GM23338 (cell line): ENCODE measurements around the gene HELT. TPM values are rescaled to one million over a fixed set of nuclear protein-coding genes. Genes with fewer than 3 reads are reported as not detected.
A peak's percentile ranks its signal among the peaks of the same experiment; 100 is the strongest.

Source experiments
- ATAC-seq: fragments of 200-7000 bp; cut with Tn5 transposase; 3 replicates; pipeline ENCODE4 v1.9.1; 2020
- DNase-seq: peaks from one replicate; pipeline ENCODE4 v3.0.0-alpha.2; 2015; ENCODE audit warnings: low spot score
- H2AFZ ChIP-seq: fragments of 200-600 bp; sonication (generic); 2 replicates; pipeline ENCODE4 v1.8.0; 2016; ENCODE audit warnings: antibody characterized with exemption, mild to moderate bottlenecking, moderate library complexity
- H3F3A ChIP-seq: fragments of 200-600 bp; sonication (generic); replicated peaks from 2 replicates; pipeline ENCODE4 v1.8.0; 2017; ENCODE audit warnings: antibody characterized with exemption, mixed run types, low read depth
- H3K27ac ChIP-seq: fragments of 200-600 bp; sonication (generic); 2 replicates; pipeline ENCODE4 v1.6.1; 2016; ENCODE audit warnings: low read depth
- H3K27me3 ChIP-seq: fragments of 200-600 bp; sonication (generic); 2 replicates; pipeline ENCODE4 v1.8.0; 2016; ENCODE audit warnings: mild to moderate bottlenecking, mixed run types, moderate library complexity; ENCODE audit not compliant: insufficient read depth
- H3K36me3 ChIP-seq: fragments of 200-600 bp; sonication (generic); 2 replicates; pipeline ENCODE4 v1.8.0; 2016; ENCODE audit warnings: mild to moderate bottlenecking; ENCODE audit not compliant: insufficient read depth
- H3K4me1 ChIP-seq: fragments of 200-600 bp; sonication (generic); 2 replicates; pipeline ENCODE4 v1.8.0; 2016; ENCODE audit warnings: mild to moderate bottlenecking, moderate library complexity; ENCODE audit not compliant: insufficient read depth
- H3K4me2 ChIP-seq: fragments of 200-600 bp; sonication (generic); 2 replicates; pipeline ENCODE4 v1.7.1; 2017; ENCODE audit warnings: mixed run types
- H3K4me3 ChIP-seq: fragments of 200-600 bp; sonication (generic); 2 replicates; pipeline ENCODE4 v1.6.1; 2016; ENCODE audit warnings: mixed run types
- H3K79me2 ChIP-seq: fragments of 200-600 bp; sonication (generic); replicated peaks from 2 replicates; pipeline ENCODE4 v1.8.0; 2017; ENCODE audit warnings: mild to moderate bottlenecking; ENCODE audit not compliant: insufficient read depth
- H3K9me2 ChIP-seq: fragments of 200-600 bp; sonication (generic); 2 replicates; pipeline ENCODE4 v1.8.0; 2017; ENCODE audit not compliant: insufficient read depth
- H4K20me1 ChIP-seq: fragments of 200-600 bp; sonication (generic); replicated peaks from 2 replicates; pipeline ENCODE4 v1.8.0; 2017; ENCODE audit warnings: mild to moderate bottlenecking; ENCODE audit not compliant: insufficient read depth
- H3K27ac Mint-ChIP-seq: 2 replicates; pipeline ENCODE4 v1.8.0; 2020; ENCODE audit warnings: inconsistent platforms, mild to moderate bottlenecking, moderate library complexity, mixed read lengths
- H3K27me3 Mint-ChIP-seq: 3 replicates; pipeline ENCODE4 v1.8.0; 2022; ENCODE audit warnings: low read depth, mild to moderate bottlenecking, moderate library complexity, mixed read lengths, inconsistent platforms; ENCODE audit not compliant: insufficient read depth, poor library complexity
- H3K36me3 Mint-ChIP-seq: 3 replicates; pipeline ENCODE4 v1.8.0; 2021; ENCODE audit warnings: low read depth, mild to moderate bottlenecking, inconsistent platforms, moderate library complexity, mixed read lengths
- H3K4me1 Mint-ChIP-seq: 3 replicates; pipeline ENCODE4 v1.8.0; 2020; ENCODE audit warnings: mild to moderate bottlenecking, inconsistent platforms, mixed read lengths
- H3K4me3 Mint-ChIP-seq: 3 replicates; pipeline ENCODE4 v1.8.0; 2021; ENCODE audit warnings: moderate library complexity, mild to moderate bottlenecking, inconsistent platforms, mixed read lengths
- H3K9me3 Mint-ChIP-seq: 3 replicates; pipeline ENCODE4 v1.8.0; 2020; ENCODE audit warnings: moderate library complexity, mild to moderate bottlenecking, inconsistent platforms, mixed read lengths
- CREB1 ChIP-seq: fragments of 250-450 bp; sonication (Bioruptor Pico); IDR thresholded peaks from 2 replicates; pipeline ENCODE4 v1.5.0; 2020; ENCODE audit warnings: low read depth, mild to moderate bottlenecking, moderate library complexity
- EZH2 ChIP-seq: fragments of 200-600 bp; sonication (generic); IDR thresholded peaks from one replicate; pipeline ENCODE4 v1.8.0; 2017; ENCODE audit warnings: antibody characterized with exemption, mild to moderate bottlenecking, low read depth; ENCODE audit not compliant: unreplicated experiment
- EZH2phosphoT487 ChIP-seq: fragments of 200-600 bp; sonication (generic); IDR thresholded peaks from one replicate; pipeline ENCODE4 v1.8.1; 2018; ENCODE audit warnings: antibody characterized with exemption; ENCODE audit not compliant: unreplicated experiment
- JUNB ChIP-seq: IDR thresholded peaks from one replicate; pipeline ENCODE4 v1.6.1; 2016; ENCODE audit warnings: antibody characterized with exemption; ENCODE audit not compliant: unreplicated experiment
- NANOG ChIP-seq: IDR thresholded peaks from 2 replicates; pipeline ENCODE4 v1.6.1; 2016; ENCODE audit warnings: antibody characterized with exemption, borderline replicate concordance
- POLR2AphosphoS5 ChIP-seq: IDR thresholded peaks from 2 replicates; pipeline ENCODE4 v1.6.1; 2016; ENCODE audit warnings: antibody characterized with exemption, low read depth
- STAT1 ChIP-seq: IDR thresholded peaks from one replicate; pipeline ENCODE4 v1.6.1; 2016; ENCODE audit warnings: antibody characterized with exemption; ENCODE audit not compliant: unreplicated experiment
- ZNF114 ChIP-seq: fragments of 250-450 bp; sonication (Bioruptor Pico); IDR thresholded peaks from 2 replicates; pipeline ENCODE4 v1.5.0; 2020; ENCODE audit warnings: mild to moderate bottlenecking, moderate library complexity
- ZNF331 ChIP-seq: fragments of 250-450 bp; sonication (Bioruptor Pico); IDR thresholded peaks from 2 replicates; pipeline ENCODE4 v1.5.0; 2020; ENCODE audit warnings: low read depth, mild to moderate bottlenecking, moderate library complexity
- ZNF462 ChIP-seq: fragments of 250-450 bp; sonication (Bioruptor Pico); IDR thresholded peaks from 2 replicates; pipeline ENCODE4 v1.5.0; 2020; ENCODE audit warnings: mild to moderate bottlenecking, moderate library complexity
- polyA plus RNA-seq: library from polyadenylated mRNA; unstranded; fragments of >200 nt; fragmentation: Nextera tagmentation; extraction: Ambion mirVana; gene quantifications from 2 replicates; pipeline ENCODE4 v1.2.1, GENCODE V29; 2016
- total RNA-seq: library from RNA; depleted of rRNA; stranded (reverse); fragments of >200 nt; shearing (Covaris generic); gene quantifications from 2 replicates; pipeline ENCODE4 v1.2.3, GENCODE V29; 2014
- TF ChIP-seq, protein P1 (sequence below), 2 experiments: fragments of 200-600 bp in 1 of 2; sonication (generic) in 1 of 2; conservative IDR thresholded peaks; 2 replicates each; pipeline versions ENCODE4 v1.5.1 to v1.6.1; 2016 to 2017; ENCODE audit warnings: antibody characterized with exemption in 2 of 2, low read depth in 2 of 2, mild to moderate bottlenecking in 2 of 2, moderate library complexity in 1 of 2
- TF ChIP-seq, protein P2 (sequence below): IDR thresholded peaks from one replicate; pipeline ENCODE4 v1.6.1; 2018; ENCODE audit warnings: antibody characterized with exemption; ENCODE audit not compliant: unreplicated experiment
- TF ChIP-seq, protein P3 (sequence below): IDR thresholded peaks from 2 replicates; pipeline ENCODE4 v1.6.1; 2016; ENCODE audit warnings: antibody characterized with exemption

HELT gene
- total and polyA plus RNA-seq, 2 experiments from 2014 or later: not detected

DNA sequence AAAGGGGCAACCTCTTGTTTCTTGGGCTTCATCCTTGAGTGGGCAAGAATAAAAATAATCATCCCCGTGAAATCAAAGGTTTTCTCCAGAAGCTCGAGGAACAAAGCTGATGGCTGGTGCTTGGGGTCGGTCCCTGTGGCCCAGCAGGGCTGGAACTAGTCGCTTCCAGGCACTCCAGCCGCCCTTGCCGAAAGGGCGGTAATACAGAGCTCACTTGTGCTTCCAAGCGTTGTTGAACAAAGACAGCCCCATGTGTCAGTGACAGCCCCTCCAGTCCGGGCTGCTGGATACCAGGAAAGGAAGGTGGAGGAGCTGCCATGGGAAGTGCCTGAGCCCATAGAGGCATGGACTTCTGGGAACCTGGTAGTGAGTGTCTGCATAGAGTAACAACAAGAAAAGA is 5.2 kb downstream of the HELT start:
- TF ChIP-seq CREB1 (CRISPR knock-in tag) (no peak), ZNF114 (CRISPR knock-in tag) (no peak), JUNB (no peak), EZH2phosphoT487 (no peak), STAT1 (no peak), EZH2 (no peak), ZNF462 (CRISPR knock-in tag) (no peak), ZNF331 (CRISPR knock-in tag) (no peak), NANOG (no peak), POLR2AphosphoS5 (no peak)
- TF ChIP-seq, protein P1, sequence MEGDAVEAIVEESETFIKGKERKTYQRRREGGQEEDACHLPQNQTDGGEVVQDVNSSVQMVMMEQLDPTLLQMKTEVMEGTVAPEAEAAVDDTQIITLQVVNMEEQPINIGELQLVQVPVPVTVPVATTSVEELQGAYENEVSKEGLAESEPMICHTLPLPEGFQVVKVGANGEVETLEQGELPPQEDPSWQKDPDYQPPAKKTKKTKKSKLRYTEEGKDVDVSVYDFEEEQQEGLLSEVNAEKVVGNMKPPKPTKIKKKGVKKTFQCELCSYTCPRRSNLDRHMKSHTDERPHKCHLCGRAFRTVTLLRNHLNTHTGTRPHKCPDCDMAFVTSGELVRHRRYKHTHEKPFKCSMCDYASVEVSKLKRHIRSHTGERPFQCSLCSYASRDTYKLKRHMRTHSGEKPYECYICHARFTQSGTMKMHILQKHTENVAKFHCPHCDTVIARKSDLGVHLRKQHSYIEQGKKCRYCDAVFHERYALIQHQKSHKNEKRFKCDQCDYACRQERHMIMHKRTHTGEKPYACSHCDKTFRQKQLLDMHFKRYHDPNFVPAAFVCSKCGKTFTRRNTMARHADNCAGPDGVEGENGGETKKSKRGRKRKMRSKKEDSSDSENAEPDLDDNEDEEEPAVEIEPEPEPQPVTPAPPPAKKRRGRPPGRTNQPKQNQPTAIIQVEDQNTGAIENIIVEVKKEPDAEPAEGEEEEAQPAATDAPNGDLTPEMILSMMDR (conservative IDR thresholded peaks at IDR 0.05; ENCODE audit: low read depth in 2 of 2): no peak
- TF ChIP-seq, protein P2, sequence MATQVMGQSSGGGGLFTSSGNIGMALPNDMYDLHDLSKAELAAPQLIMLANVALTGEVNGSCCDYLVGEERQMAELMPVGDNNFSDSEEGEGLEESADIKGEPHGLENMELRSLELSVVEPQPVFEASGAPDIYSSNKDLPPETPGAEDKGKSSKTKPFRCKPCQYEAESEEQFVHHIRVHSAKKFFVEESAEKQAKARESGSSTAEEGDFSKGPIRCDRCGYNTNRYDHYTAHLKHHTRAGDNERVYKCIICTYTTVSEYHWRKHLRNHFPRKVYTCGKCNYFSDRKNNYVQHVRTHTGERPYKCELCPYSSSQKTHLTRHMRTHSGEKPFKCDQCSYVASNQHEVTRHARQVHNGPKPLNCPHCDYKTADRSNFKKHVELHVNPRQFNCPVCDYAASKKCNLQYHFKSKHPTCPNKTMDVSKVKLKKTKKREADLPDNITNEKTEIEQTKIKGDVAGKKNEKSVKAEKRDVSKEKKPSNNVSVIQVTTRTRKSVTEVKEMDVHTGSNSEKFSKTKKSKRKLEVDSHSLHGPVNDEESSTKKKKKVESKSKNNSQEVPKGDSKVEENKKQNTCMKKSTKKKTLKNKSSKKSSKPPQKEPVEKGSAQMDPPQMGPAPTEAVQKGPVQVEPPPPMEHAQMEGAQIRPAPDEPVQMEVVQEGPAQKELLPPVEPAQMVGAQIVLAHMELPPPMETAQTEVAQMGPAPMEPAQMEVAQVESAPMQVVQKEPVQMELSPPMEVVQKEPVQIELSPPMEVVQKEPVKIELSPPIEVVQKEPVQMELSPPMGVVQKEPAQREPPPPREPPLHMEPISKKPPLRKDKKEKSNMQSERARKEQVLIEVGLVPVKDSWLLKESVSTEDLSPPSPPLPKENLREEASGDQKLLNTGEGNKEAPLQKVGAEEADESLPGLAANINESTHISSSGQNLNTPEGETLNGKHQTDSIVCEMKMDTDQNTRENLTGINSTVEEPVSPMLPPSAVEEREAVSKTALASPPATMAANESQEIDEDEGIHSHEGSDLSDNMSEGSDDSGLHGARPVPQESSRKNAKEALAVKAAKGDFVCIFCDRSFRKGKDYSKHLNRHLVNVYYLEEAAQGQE: no peak
- TF ChIP-seq, protein P3, sequence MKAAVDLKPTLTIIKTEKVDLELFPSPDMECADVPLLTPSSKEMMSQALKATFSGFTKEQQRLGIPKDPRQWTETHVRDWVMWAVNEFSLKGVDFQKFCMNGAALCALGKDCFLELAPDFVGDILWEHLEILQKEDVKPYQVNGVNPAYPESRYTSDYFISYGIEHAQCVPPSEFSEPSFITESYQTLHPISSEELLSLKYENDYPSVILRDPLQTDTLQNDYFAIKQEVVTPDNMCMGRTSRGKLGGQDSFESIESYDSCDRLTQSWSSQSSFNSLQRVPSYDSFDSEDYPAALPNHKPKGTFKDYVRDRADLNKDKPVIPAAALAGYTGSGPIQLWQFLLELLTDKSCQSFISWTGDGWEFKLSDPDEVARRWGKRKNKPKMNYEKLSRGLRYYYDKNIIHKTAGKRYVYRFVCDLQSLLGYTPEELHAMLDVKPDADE: no peak
- DNase-seq: peak; percentile 11
- H3K4me1 ChIP-seq: peaks cover 31% of the 10 kb centered on the region

More for the DNA sequence above, 5.2 kb downstream of the HELT start:
- Histone ChIP-seq H3K4me2 (no peak overlapping the region), H4K20me1 (peaks cover 4% of the 10 kb centered on the region; the same call in 1 of the 2 replicates), H2AFZ (no peak overlapping the region), H3K36me3 (no peaks in the 10 kb centered on the region), H3F3A (peaks cover 14% of the 10 kb centered on the region; the same call in 1 of the 2 replicates), H3K4me3 (no peak overlapping the region), H3K27ac (no peak overlapping the region), H3K9me2 (no peaks in the 10 kb centered on the region), H3K79me2 (no peaks in the 10 kb centered on the region), H3K27me3 (peaks cover 100% of the 10 kb centered on the region)
- H3K27me3 Mint-ChIP-seq: peaks cover 87% of the 10 kb centered on the region
- no peak overlapping the region for H3K4me3 Mint-ChIP-seq
- H3K36me3 Mint-ChIP-seq: no peaks in the 10 kb centered on the region
- H3K27ac Mint-ChIP-seq: no peak overlapping the region
- H3K9me3 Mint-ChIP-seq: peaks cover 3% of the 10 kb centered on the region; the same call in 1 of the 3 replicates
- peaks cover 24% of the 10 kb centered on the region for H3K4me1 Mint-ChIP-seq
- ATAC-seq: no peak
